SK-N-MC (cell line): ENCODE measurements around the gene RELL1.

Experiments used
- EZH2 ChIP-seq: fragments of 200-600 bp; sonication (generic); IDR thresholded peaks from one replicate; pipeline ENCODE4 v1.6.1; 2017; ENCODE audit warnings: antibody characterized with exemption
- FOXP2 ChIP-seq: optimal IDR thresholded peaks from 2 replicates; pipeline ENCODE3; 2011; ENCODE audit warnings: mild to moderate bottlenecking, moderate library complexity; ENCODE audit not compliant: insufficient read depth; ENCODE audit errors: extremely low read length, control extremely low read depth
- POLR2AphosphoS5 ChIP-seq: IDR thresholded peaks from 2 replicates; pipeline ENCODE4 v1.6.1; 2012; ENCODE audit warnings: mild to moderate bottlenecking, low read depth, low read length, borderline replicate concordance

DNA sequence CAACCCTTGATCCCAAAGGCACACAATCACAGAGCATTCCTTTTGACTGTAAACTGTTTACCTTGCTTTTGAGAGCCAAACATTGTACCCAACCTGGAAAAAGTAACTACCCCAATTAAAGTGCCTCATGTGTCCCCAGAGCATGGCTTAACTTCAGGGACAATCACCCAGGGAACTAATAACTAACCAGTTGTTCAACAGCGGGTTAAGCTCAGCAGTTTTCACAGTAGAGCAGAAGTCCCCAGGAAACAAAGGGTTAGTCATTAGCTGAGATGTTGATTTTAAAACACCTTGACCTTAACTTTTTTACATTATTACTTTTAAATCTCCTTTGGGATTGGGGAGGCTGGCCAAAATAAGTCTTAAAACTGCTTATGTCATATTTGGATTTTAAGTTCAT, 94.8 kb downstream of the RELL1 start:
- no peak for TF ChIP-seq EZH2
- no peak for TF ChIP-seq POLR2AphosphoS5
- TF ChIP-seq FOXP2 = no peak
